LNCAP (cell line): ENCODE data around the gene C1GALT1.

Experiments used
- TF ChIP-seq, protein P1 (sequence below): fragments of 450-650 bp; IDR thresholded peaks from 2 replicates; pipeline ENCODE4 v1.5.1; 2017; ENCODE audit warnings: mild to moderate bottlenecking

Gene C1GALT1

DNA sequence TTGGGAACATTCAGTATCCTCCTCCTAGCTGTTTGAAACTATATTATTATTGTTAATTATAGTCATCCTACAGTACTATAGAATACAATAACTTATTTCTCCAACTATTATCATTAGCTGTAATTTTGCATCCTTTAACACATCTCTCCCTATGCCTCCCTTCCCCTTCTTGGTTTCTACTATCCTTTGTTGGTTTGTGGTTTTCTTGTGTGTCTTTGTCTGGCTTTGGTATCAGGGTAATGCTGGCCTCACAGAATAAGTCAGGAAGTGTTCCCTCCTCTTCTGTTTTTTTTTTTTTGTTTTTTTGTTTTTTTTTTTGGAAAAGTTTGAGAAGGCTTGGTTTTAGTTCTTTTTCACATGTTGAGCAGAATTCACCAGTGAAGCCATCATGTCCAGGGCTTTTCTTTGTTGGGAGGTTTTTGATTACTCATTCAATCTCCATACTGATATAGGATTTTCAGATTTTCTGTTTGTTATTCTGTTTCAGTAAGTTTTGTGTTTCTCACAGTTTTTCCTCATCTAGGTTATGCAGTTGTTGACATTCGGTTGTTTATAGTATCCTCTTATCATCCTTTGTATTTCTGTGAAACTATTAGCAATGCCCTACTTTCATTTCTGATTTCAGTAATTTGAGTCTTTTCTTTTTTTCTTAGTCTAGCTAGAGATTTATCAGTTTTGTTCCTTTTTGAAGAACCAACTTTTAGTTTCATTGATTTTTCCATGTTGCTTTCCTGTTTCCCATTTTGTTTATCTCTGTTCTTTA, 21.6 kb downstream of the C1GALT1 start:
- TF ChIP-seq, protein P1, sequence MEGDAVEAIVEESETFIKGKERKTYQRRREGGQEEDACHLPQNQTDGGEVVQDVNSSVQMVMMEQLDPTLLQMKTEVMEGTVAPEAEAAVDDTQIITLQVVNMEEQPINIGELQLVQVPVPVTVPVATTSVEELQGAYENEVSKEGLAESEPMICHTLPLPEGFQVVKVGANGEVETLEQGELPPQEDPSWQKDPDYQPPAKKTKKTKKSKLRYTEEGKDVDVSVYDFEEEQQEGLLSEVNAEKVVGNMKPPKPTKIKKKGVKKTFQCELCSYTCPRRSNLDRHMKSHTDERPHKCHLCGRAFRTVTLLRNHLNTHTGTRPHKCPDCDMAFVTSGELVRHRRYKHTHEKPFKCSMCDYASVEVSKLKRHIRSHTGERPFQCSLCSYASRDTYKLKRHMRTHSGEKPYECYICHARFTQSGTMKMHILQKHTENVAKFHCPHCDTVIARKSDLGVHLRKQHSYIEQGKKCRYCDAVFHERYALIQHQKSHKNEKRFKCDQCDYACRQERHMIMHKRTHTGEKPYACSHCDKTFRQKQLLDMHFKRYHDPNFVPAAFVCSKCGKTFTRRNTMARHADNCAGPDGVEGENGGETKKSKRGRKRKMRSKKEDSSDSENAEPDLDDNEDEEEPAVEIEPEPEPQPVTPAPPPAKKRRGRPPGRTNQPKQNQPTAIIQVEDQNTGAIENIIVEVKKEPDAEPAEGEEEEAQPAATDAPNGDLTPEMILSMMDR, result no peak

DNA sequence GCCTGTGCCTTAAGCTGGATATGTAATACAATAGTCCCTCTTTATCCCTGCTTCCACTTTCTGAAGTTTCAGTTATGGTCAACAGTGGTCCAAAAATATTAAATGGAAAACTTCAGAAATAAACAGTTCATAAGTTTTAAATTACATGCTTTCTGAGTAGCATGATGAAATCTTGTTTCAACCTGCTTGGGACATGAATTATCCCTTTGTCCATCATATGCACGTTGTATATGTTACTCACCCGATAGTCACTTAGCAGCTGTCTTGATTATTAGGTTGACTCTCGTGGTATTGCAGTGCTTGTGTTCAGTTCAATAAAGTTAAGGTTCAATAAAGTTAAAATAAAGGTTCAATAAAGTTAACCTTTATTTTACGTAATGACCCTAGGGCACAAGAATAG, 25.5 kb downstream of the C1GALT1 start:
- TF ChIP-seq, protein P1, result no peak

DNA sequence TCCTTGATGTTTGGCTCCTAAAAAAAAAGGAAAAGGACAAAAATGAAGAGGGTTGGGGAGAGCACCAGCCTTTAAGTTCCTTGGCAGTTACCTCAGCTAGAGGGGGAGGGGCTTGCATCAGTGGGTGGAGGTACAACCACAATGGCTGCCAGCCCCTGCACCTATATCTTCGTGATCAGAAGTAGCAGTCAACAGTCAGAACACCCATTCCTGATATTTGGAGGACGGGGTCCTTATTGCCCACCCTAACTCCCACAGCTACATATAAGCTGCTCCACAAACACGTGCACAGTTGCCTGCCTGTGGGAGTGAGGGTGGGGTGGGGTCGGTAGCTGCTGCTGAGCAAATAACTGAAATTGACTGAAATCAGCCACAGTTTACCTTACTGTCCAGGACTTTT, 26.2 kb downstream of the C1GALT1 start:
- TF ChIP-seq, protein P1, result no peak

DNA sequence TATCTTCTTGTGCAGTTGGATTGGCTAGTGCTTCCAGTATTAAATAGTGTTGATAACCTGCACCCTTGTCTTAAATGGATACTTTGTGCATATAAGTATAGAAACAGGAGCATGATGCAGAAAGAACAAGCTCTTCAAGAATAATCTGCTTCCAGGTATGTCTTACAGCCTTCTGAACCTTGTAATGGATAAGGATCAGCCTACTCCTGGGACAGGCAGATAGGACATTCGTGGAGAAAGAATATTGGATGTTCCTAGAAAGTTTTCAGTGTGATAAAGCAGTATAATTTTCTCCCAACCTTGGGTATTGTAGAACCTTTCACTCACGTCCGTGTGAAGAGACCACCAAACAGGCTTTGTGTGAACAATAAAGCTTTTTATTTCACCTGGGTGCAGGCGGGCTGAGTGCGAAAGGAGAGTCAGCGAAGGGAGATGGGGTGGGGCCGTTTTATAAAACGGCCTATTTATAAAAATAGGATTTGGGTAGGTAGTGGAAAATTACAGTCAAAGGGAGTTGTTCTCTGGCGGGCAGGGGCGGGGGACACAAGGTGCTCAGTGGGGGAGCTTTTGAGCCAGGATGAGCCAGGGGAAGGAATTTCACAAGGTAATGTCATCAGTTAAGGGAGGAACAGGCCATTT, 27.2 kb downstream of the C1GALT1 start:
- TF ChIP-seq, protein P1, result no peak

DNA sequence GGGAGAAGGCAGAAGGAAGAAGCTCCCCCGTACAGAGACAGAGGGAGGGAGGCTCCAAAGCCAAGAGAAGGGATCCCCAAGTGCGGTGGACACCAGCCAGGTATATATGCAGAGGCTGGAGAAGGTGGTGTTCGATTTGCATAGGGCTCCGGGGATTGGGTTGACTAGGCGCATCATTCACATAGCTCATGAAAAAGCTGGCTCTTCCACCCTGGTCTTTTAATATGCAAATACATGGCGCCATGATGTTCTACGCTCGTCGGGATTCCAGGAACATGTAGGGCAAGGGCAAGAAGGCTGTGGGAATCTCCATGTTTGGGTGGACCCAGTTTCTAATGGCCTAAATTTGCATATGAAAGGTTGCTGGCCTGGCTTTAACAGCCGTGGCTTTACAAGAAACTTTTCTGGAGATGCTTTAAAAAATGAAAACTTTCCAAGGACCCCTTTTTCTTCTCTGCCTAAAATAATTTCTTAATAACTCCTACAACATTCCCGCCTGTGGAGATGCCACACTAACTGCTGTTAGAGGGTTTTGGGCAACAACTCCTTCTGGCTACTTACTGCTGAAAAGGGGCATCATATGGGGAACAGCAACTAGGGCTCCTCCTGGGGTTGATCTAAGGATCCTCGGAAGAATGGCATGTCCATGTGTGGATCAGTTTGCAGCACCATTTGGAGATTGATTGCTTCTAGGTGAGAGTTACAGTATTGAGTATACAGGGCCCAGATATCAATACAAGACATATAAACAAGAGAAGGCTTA, 28.3 kb downstream of the C1GALT1 start:
- TF ChIP-seq, protein P1, result no peak

DNA sequence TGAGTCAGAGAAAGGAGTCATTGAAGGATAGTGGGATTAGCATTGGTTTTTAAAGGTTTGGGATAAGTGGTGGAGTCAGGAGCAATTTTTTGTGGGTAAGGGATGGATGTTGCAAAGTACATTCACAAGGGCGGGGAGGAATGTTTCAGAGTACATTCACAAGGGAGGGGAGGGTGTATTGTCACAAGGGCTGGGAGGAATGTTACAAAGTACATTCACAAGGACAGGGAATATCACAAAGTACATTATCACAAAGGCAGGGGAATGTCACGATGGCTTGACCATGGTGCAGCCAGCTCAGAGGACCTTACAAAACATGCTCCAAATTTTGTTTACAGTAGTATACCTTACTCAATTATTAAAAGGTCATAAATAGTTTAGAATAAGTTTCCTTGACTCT, 30.3 kb downstream of the C1GALT1 start:
- TF ChIP-seq, protein P1, result no peak

DNA sequence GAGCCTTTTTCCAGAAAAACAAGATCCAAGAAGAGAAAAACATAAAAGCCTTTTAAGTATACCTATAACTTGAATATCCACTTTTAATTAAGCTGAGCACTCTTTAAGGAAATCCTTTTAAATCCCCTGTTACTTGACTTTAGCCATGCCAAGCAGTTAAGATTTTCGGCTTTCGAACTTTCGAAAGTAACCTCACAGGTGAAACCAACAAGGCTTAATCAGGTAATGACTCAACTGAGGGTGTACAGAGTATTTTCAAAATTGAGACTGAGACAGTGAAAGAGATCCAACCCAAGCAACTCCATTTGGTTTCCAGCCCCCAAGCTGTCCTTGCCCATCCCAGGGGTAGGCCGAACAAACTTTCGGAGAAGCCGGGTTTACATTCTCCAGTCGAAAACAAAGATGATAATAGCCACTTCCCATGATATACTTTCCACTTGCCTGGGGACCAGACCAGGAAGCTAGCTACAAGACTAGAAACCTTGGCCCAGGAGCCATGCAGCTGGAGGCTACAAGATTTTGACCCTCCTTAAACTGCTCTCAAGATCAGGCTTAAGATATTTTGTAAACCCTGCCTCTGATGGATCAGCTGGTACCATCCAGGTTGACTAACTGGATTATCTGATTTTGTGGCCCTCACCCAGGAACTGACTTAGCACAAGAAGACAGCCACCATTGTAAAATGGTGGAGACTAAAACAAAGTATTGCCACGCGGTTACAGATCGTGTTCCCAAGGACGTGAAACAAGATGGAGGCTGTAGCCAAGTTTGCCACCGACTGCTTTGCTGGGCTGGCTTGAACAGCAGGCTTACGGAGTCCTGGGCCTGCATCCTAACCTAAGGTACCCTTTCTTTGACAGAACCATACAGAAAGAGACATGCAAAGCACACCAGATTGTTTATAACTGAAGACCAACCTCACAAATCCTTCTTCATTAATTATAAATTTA, 32.3 kb downstream of the C1GALT1 start:
- TF ChIP-seq, protein P1, result no peak
